ENCODE measurements around the gene VAV1. TPM values are rescaled to one million over a fixed set of nuclear protein-coding genes. Genes with fewer than 3 reads are reported as not detected.

Gene VAV1
- total and polyA plus RNA-seq, 2 donors from 2014 or later: 0.90 to 15.5 TPM

DNA sequence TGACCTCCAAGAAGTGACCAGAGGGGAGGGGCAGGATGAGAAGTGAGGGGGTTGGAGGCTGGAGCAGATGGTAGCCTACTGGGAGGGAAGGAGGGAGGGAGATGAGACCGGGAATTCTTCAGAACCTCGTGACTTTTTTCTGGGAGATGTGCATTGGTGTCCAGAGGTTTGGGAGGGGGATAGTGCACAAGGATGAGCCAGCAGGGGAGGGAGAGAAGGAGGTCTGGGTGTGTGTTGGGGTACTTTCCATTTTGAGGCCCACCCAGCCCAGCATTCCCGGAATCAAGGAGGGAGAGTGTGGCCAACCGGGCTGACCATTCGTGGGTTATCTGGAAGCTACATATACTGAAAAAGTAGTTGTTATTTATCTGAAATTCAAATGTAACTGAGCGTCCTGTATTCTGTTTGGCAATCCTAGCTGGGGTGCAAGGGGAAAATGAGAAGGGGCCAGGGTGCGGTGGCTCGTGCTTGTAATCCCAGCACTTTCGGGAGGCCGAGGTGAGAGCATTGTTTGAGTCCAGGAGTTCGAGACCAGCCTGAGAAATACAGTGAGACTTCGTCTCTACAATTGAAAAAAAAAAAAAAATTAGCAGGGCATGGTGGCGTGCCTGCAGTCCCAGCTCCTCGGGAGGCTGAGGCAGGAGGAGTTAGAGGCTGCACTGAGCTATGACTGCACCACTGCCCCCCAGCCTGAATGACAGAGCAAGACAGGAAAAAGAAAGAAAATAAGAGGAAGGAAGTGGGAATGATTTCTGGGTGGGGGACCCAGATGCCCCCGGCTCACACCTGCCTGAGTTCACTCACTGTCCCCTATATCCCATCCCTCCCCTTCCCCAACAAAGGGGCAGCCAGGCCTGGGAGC, 47.6 kb upstream of the VAV1 start:
- H3K9ac ChIP-seq (ENCODE audit: low read length in 3 of 3): no peak overlapping the region
- peak overlapping the region in 1 of 2 donors; percentile 41 for H3K27ac ChIP-seq (ENCODE audit: low read depth in 2 of 2, low read length in 2 of 2)
- H3K27me3 ChIP-seq (ENCODE audit: control insufficient read depth, insufficient read depth, low read length): no peaks in the 10 kb centered on the region
- no peak overlapping the region for H3K4me3 ChIP-seq (ENCODE audit: low read length in 3 of 3)
- intact Hi-C loops (cut with DNase I): no loop called here
- DNase-seq: peak in 1 of 5 donors; percentile 43
- H3K4me1 ChIP-seq (ENCODE audit: control insufficient read depth in 2 of 3, insufficient read depth in 2 of 3, low read depth in 1 of 3, low read length in 3 of 3): peaks cover 0 to 5% (median 2%) of the 10 kb centered on the region in 3 donors
- no peak for FAIRE-seq
- TF ChIP-seq, protein P1, sequence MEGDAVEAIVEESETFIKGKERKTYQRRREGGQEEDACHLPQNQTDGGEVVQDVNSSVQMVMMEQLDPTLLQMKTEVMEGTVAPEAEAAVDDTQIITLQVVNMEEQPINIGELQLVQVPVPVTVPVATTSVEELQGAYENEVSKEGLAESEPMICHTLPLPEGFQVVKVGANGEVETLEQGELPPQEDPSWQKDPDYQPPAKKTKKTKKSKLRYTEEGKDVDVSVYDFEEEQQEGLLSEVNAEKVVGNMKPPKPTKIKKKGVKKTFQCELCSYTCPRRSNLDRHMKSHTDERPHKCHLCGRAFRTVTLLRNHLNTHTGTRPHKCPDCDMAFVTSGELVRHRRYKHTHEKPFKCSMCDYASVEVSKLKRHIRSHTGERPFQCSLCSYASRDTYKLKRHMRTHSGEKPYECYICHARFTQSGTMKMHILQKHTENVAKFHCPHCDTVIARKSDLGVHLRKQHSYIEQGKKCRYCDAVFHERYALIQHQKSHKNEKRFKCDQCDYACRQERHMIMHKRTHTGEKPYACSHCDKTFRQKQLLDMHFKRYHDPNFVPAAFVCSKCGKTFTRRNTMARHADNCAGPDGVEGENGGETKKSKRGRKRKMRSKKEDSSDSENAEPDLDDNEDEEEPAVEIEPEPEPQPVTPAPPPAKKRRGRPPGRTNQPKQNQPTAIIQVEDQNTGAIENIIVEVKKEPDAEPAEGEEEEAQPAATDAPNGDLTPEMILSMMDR (IDR thresholded peaks at IDR 0.05; ENCODE audit: borderline replicate concordance, extremely low read depth, insufficient read depth): no peak
- H3K9me3 ChIP-seq (ENCODE audit: control insufficient read depth in 2 of 3, insufficient read depth in 1 of 3, low read length in 3 of 3): no peaks in the 10 kb centered on the region
- H3K36me3 ChIP-seq (ENCODE audit: control insufficient read depth in 2 of 3, insufficient read depth in 3 of 3, low read length in 3 of 3): no peaks in the 10 kb centered on the region

DNA sequence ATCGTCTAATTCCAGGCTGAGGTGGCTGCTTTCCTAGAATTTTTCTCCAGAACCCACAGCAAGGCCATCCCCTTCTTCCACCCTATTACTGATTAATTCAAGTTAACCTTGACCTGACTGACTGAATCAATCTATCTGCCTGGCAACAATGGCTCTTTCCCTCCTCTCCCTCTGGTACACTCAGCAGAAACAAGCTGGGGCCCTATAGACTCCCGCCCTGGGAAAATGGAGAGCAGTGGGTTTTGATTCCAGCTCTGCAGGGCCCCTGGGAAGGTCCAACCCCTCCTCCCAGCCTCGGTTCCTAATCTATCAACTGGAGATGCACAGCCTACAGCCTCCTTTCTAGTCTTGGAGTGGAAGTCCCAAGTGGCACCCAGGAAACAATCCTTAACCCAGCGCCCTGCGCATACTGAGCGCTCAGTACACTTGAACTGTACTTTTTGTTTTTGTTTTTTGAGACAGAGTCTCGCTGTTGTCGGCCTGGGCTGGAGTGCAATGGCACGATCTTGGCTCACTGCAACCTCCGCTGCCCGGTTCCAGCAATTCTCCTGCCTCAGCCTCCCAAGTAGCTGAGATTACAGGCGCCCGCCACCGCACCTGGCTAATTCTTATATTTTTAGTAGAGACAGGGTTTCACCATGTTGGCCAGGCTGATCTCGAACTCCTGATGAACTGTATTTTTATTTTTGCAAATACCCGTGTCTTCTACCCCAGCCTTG, 46.8 kb upstream of the VAV1 start:
- no peaks in the 10 kb centered on the region for H3K36me3 ChIP-seq (ENCODE audit: control insufficient read depth in 2 of 3, insufficient read depth in 3 of 3, low read length in 3 of 3)
- intact Hi-C loops (cut with DNase I): no loop called here
- no peak overlapping the region for H3K4me3 ChIP-seq (ENCODE audit: low read length in 3 of 3)
- H3K27ac ChIP-seq (ENCODE audit: low read depth in 2 of 2, low read length in 2 of 2): peak overlapping the region in 1 of 2 donors; percentile 41
- TF ChIP-seq, protein P1 (IDR thresholded peaks at IDR 0.05; ENCODE audit: borderline replicate concordance, extremely low read depth, insufficient read depth): no peak
- peak in 2 of 5 donors; percentile 50 to 54 for DNase-seq
- H3K27me3 ChIP-seq (ENCODE audit: control insufficient read depth, insufficient read depth, low read length): no peaks in the 10 kb centered on the region
- no peaks in the 10 kb centered on the region for H3K9me3 ChIP-seq (ENCODE audit: control insufficient read depth in 2 of 3, insufficient read depth in 1 of 3, low read length in 3 of 3)
- no peak overlapping the region for H3K9ac ChIP-seq (ENCODE audit: low read length in 3 of 3)
- peaks cover 0 to 5% (median 2%) of the 10 kb centered on the region in 3 donors for H3K4me1 ChIP-seq (ENCODE audit: control insufficient read depth in 2 of 3, insufficient read depth in 2 of 3, low read depth in 1 of 3, low read length in 3 of 3)
- FAIRE-seq: no peak

DNA sequence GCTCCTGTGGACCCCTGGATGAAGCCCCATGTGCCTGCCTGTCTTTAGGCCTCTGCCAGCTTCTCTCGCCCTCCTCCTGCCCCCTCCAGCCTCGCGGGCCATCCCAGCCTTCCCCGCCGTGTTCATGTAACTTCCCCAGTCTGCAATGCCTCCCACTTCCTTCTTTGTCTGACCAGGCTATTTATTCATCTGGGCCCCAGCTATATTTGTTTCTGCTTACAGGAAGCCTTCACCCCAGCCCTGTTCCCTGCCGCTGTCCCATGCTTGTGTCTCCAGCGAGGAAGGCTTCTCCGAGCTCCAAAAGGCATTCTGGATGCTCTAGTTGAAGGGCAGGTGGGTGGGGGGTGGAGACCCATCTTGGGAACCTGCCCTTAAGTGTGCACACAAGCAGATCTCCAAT, 44.2 kb upstream of the VAV1 start:
- DNase-seq (no peak), FAIRE-seq (no peak)
- no peak overlapping the region for H3K9ac ChIP-seq (ENCODE audit: low read length in 3 of 3)
- intact Hi-C loops (cut with DNase I): no loop called here
- H3K27ac ChIP-seq (ENCODE audit: low read depth in 2 of 2, low read length in 2 of 2): no peak overlapping the region
- TF ChIP-seq, protein P1 (IDR thresholded peaks at IDR 0.05; ENCODE audit: borderline replicate concordance, extremely low read depth, insufficient read depth): no peak
- peaks cover 0 to 5% (median 0%) of the 10 kb centered on the region in 3 donors for H3K4me1 ChIP-seq (ENCODE audit: control insufficient read depth in 2 of 3, insufficient read depth in 2 of 3, low read depth in 1 of 3, low read length in 3 of 3)
- H3K36me3 ChIP-seq (ENCODE audit: control insufficient read depth in 2 of 3, insufficient read depth in 3 of 3, low read length in 3 of 3): no peaks in the 10 kb centered on the region
- H3K4me3 ChIP-seq (ENCODE audit: low read length in 3 of 3): no peak overlapping the region
- no peaks in the 10 kb centered on the region for H3K9me3 ChIP-seq (ENCODE audit: control insufficient read depth in 2 of 3, insufficient read depth in 1 of 3, low read length in 3 of 3)
- no peaks in the 10 kb centered on the region for H3K27me3 ChIP-seq (ENCODE audit: control insufficient read depth, insufficient read depth, low read length)
